OCI-M2 (cell line): Measurements from ENCODE around the gene PEX14.

ENCODE experiments used
- DNase-seq: peaks from one replicate; lab custom pipeline; 2025; ENCODE audit not compliant: unreplicated experiment; lab: John Stamatoyannopoulos, UW

Gene PEX14

GRCh38 chr1:10516925-10517676, 42.4 kb downstream of the PEX14 start:
- DNase-seq, result no peak

GRCh38 chr1:10517677-10517982, 42.9 kb downstream of the PEX14 start:
- no peak for DNase-seq

GRCh38 chr1:10519016-10519417, 44.3 kb downstream of the PEX14 start:
- no peak for DNase-seq

- no peak for DNase-seq
These were observed 45.7 kb downstream of the PEX14 start for GRCh38 chr1:10520497-10520896.

- no peak for DNase-seq
These were observed 46.2 kb downstream of the PEX14 start for GRCh38 chr1:10520952-10521351.

- no peak for DNase-seq
These were observed 46.9 kb downstream of the PEX14 start for GRCh38 chr1:10521537-10522157.

- no peak for DNase-seq
These were observed 47.6 kb downstream of the PEX14 start for GRCh38 chr1:10522322-10522860.

- no peak for DNase-seq
These were observed 50.5 kb downstream of the PEX14 start for GRCh38 chr1:10525208-10525607.

GRCh38 chr1:10528066-10529014, 53.6 kb downstream of the PEX14 start:
- DNase-seq, result no peak

- DNase-seq, result no peak
These were observed 54.3 kb downstream of the PEX14 start for GRCh38 chr1:10529091-10529490.

GRCh38 chr1:10529765-10530164, 55.0 kb downstream of the PEX14 start:
- DNase-seq, result no peak

- no peak for DNase-seq
These were observed 55.6 kb downstream of the PEX14 start for GRCh38 chr1:10530281-10530740.

GRCh38 chr1:10530756-10531495, 56.2 kb downstream of the PEX14 start:
- no peak for DNase-seq

- no peak for DNase-seq
These were observed 57.6 kb downstream of the PEX14 start for GRCh38 chr1:10532362-10532761.

GRCh38 chr1:10534519-10534918, 59.8 kb downstream of the PEX14 start:
- no peak for DNase-seq

GRCh38 chr1:10536133-10536770, 61.5 kb downstream of the PEX14 start:
- no peak for DNase-seq

GRCh38 chr1:10537082-10537766, 62.5 kb downstream of the PEX14 start:
- DNase-seq, result no peak

- DNase-seq, result no peak
These were observed 64.1 kb downstream of the PEX14 start for GRCh38 chr1:10538646-10539355.

- no peak for DNase-seq
These were observed 64.8 kb downstream of the PEX14 start for GRCh38 chr1:10539411-10540043.
